Stimulated activated CD4-positive, alpha-beta T cell treated with anti-CD3 and anti-CD28 coated beads, Interleukin-2, amount 100 ng/mL, for 48 hours (primary cell): ENCODE results near the gene ZFHX3.

Experiments used
- DNase-seq, 2 donors: peaks; one replicate each; pipeline ENCODE4 v3.0.0-alpha.2; 2020

Gene ZFHX3

GRCh38 chr16:72811876-72812275 is 236.1 kb downstream of the ZFHX3 start:
- no peak for DNase-seq

DNA sequence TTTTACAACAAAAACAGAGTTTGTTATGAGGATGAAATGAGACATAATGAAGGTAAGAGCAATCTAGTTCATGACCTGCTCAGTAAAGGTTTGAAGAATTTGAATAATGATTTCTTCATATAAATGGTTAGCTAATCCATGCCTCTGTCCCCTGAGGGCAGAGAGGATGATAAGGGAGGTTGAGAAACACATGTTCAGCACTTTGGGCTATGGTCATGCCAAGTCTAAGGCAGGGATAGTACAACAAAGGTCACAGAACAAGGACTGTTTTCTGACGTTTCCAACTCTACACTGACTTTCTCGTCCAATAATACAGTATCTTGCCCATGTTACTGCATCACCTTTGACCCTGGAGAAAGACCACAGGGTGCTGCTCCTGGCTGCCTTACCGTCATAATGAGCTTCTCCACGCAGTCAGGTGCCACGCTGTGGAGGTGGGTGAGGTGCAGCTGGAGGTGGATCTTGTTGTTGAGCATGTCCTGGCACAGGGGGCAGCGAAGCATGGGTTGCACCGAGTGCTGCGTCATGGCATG is 236.7 kb downstream of the ZFHX3 start:
- DNase-seq, result no peak

- no peak for DNase-seq
Measured at GRCh38 chr16:72810480-72810879, 237.4 kb downstream of the ZFHX3 start.

DNA sequence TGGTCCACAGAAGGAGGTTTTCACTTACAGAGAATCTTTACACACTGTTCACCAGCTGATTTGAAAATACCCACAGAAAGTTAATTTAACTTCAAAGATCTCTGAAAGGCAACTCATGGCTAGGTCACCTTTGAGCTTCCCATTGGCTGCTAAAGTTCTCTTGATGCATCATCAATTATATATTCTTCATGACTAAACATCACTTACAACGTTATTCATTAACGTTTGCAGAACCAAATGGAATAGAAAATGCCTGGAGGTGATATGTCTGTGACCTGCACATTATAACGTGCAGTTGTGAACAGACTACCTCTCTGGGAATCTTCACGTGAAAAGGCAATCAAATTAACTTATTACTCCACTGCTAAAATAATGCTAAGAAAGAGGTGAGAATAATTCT is 238.5 kb downstream of the ZFHX3 start:
- no peak for DNase-seq

DNA sequence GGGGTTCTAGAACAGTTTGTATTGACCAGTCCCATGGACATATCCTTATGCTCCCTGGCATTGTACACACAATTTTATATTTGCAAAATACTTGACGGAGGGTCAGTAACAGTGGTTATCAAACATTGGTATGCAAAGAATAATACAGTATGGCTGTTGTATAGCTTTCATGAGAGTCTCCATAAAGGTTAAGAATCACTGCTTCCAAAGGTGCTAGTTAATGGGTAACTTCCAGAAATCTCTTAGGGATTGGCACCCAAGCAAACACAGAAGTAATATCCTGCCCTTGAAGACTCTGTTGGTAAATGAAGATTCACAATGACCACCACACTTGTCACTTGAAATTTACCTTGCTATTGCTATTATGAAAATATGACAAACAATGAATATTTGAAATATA is 239.2 kb downstream of the ZFHX3 start:
- no peak for DNase-seq

GRCh38 chr16:72807245-72807644 is 240.7 kb downstream of the ZFHX3 start:
- no peak for DNase-seq

GRCh38 chr16:72805486-72805885 is 242.4 kb downstream of the ZFHX3 start:
- DNase-seq, result no peak

DNA sequence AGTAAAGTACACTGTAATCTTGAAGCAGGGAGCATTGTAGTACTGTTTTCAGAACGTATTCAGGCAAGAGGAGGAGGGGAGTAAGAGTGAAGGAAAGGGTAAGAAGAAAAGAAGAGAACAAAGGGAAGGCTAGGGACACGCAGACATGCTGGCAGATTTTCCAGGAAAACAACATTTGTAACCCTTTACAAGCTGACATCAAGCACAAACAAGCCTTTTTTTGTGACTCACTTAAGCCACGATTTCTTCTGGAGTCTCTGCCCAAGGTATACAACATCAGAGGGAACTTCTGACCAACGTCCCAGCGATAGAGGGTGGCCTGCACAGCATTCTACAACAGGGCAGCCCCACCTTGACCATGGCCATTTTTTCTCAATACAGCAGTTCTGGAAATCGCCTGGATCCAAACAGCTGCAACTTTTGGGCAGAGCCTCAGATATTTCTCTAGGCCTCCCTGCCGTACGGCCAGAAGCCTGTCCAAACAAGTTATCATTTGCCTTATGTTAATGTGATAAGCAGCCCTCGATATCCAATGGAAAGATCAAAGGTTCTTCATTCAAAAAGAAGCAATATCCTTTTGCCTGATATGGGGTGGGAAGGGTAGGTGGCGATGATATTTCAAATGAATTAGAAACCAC is 247.3 kb downstream of the ZFHX3 start:
- DNase-seq, result no peak

GRCh38 chr16:72798264-72798663 is 249.7 kb downstream of the ZFHX3 start:
- no peak for DNase-seq

DNA sequence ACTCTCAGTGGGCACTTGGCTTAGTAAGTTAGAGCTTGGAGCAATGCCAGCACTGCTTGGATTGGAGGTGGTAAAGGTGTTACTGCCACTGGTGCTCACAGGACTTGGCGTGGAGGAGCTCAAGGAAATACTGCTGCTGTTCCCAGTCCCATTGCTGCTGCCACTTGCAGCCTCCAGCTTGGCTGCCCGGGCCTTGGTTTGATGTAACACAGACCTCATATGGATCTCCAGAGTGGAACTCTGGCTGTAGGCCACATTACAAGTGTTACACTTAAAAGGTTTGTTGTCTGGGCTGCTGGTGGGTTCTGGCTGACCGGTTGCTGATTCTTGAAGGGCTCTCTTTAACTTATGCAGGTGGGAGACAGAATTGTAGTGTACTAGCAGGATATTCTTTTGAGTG is 250.3 kb downstream of the ZFHX3 start:
- no peak for DNase-seq

DNA sequence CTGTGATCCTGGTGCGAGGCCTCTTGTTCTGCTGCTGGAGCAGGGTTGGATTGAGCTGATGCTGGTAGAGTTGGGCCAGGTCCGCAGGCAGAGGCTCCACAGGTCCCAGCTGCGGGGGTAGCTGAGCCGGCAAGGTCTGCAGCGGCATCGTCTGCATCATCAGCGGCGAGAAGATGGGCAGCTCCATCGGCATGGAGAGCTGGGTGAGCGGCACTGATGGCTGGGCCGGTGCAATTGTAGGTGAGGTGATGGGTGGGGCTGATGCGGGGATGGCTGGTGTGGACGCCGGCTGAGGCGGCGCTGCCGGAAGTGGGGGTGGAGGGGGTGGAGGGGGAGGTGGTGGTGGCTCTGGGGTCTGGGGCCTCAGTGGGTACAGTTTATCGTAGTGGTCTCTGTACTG is 251.7 kb downstream of the ZFHX3 start:
- no peak for DNase-seq

DNA sequence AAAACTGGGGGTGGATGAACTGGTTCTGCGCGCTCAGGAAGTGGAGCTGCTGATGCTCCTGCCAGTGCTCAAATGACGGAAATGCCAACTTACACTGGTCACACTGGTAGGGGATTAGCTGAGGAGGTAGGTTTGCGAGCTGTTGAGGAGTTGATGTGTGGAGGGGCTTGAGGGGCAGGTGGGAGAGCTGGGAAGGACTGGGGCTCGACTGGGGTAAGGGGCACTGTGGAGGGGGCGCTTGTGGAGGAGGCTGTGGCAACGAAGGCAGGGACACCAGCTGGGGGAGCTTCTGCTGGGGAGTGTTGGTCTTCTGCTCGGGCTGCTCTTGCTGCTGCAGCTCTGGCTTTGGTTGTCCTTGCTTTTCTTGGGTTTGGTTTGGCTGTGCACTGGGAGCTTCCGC is 252.9 kb downstream of the ZFHX3 start:
- DNase-seq, result no peak

GRCh38 chr16:72794319-72794718 is 253.6 kb downstream of the ZFHX3 start:
- no peak for DNase-seq

- no peak for DNase-seq
Measured at GRCh38 chr16:72793716-72794115, 254.2 kb downstream of the ZFHX3 start.

DNA sequence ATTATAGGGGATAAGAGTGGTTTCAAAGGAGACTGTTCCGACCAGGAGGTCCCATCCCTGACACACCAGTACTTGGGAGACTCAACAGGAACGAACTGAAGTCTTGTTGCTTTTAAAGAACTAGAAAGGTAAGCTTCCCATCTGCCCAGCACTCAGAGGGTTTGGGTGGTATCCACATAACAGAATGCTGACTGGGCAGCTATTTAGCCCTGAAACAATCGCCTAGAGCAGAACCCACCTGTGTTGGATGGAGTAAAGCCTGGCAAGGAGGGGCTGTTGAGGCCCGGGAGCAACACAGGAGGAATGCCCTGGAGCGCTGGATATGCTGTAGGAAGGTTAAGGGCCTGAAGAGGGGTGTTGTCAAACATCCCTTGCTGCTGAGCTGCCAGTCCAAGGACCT is 254.9 kb downstream of the ZFHX3 start:
- no peak for DNase-seq

DNA sequence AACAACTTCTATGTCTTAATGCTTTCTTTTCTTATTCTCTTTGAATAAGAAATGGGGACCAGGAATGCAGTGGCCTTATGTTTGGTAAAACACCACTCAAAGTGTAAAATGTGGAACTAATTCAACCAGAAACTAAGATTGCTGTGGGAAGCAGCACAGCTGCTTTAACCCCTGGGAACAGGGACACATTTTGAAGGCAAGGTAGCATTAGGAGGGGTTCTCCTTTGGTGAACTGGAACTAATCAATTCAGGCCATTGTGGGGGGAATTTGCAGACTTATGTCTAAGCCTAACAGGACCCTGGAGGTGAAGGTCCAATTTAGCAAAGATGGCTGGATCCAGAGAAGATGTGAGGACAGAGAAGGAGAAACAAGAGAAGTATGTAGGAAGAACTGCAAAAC is 256.1 kb downstream of the ZFHX3 start:
- no peak for DNase-seq

GRCh38 chr16:72789921-72790320 is 258.0 kb downstream of the ZFHX3 start:
- no peak for DNase-seq

DNA sequence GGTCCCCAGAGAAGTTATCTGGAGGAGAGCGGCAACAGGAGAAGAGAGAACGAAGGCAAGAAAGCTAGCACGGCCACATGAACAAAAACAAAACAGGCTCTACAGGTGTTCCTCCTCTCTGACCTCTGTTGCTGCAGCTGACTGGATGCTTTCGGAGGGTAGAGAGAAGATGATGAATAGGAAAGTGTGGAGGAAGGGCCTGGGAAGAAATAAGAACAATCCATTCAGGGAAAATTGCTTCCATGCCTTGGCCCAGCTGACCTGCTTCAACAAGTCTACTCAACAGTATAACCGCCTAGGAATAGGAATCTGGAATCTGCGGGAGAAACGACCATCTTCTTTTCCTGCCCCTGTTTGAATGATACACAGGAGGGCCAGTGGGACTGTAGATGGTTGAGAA is 258.5 kb downstream of the ZFHX3 start:
- DNase-seq, result no peak

GRCh38 chr16:72788269-72788809 is 259.6 kb downstream of the ZFHX3 start:
- DNase-seq, result no peak

GRCh38 chr16:72787514-72788268 is 260.2 kb downstream of the ZFHX3 start:
- DNase-seq, result peak; percentile 41 to 62

- DNase-seq, result no peak
Measured at GRCh38 chr16:72787130-72787513, 260.8 kb downstream of the ZFHX3 start.

DNA sequence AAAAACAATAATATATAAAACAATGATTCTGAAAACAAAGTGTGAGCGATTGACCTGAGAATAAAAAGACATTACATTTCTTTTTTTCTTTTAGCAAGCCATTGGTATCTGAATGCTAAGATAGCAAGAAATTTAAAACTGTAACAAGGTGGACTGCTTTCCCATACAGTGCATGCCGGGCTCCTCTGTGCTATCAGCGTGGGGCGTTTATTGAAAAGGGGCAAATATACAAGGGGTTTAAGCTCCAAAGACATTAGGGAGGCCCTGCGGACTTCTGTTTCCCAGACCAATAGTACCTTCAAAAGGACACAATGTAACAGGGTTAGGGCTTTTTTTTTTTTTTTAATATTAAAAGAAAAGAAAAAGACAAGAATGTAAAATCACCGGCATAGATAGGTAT is 261.3 kb downstream of the ZFHX3 start:
- DNase-seq, result no peak

- DNase-seq, result no peak
Measured at GRCh38 chr16:72785886-72786285, 262.0 kb downstream of the ZFHX3 start.

- no peak for DNase-seq
Measured at GRCh38 chr16:72785171-72785570, 262.8 kb downstream of the ZFHX3 start.
